ENCODE results near the gene TCTN3.
"Not testable (repeated sequence)": the region's sequence is repeated elsewhere in the genome, so short reads cannot be mapped to it uniquely, and the experiment has no call there.

TCTN3 gene

GRCh38 chr10:95626500-95626899 lies 67.2 kb downstream of the TCTN3 start:
- DNase-seq (ENCODE audit: low read depth in 2 of 2): no peak

GRCh38 chr10:95620415-95620814 lies 73.3 kb downstream of the TCTN3 start:
- not testable (repeated sequence) for DNase-seq (ENCODE audit: low read depth in 2 of 2)

- no peak for DNase-seq (ENCODE audit: low read depth in 2 of 2)
These were observed 75.6 kb downstream of the TCTN3 start for GRCh38 chr10:95618101-95618500.

- DNase-seq (ENCODE audit: low read depth in 2 of 2): no peak
These were observed 77.3 kb downstream of the TCTN3 start for GRCh38 chr10:95616446-95616845.

All from activated CD8-positive, alpha-beta memory T cell treated with anti-CD3 and anti-CD28 coated beads for 4 hours (primary cell).